ENCODE results near the gene EMC8.

- TF ChIP-seq CTCF (IDR thresholded peaks at IDR 0.05) (no peak), POLR2A (IDR thresholded peaks at IDR 0.05) (no peak), POLR2AphosphoS5 (IDR thresholded peaks at IDR 0.05) (no peak)
Observed at GRCh38 chr16:85750146-85750826, 49.1 kb downstream of the EMC8 start.

Measured in stomach (tissue), 4 donors.